HEK293T (cell line): ENCODE measurements around the gene TEDC1.
A peak's percentile ranks its signal among the peaks of the same experiment; 100 is the strongest.

Experiments
- CTCF ChIA-PET: fragments of 350-600 bp; formaldehyde crosslinking; extraction: SDS; loops from one replicate; lab custom pipeline; 2021; ENCODE audit warnings: antibody characterized with exemption, inconsistent platforms; lab: Yijun Ruan, JAX
- POLR2A ChIA-PET: fragments of 350-600 bp; formaldehyde crosslinking; extraction: SDS; loops from one replicate; lab custom pipeline; 2020; ENCODE audit warnings: antibody characterized with exemption, inconsistent platforms; lab: Yijun Ruan, JAX
- DNase-seq: peaks from one replicate; pipeline ENCODE4 v3.0.0; 2012; ENCODE audit warnings: mixed read lengths; ENCODE audit errors: extremely low spot score
- ARNT ChIP-seq: fragments of 450-650 bp; IDR thresholded peaks from 2 replicates; pipeline ENCODE4 v1.6.1; 2017; ENCODE audit warnings: mild to moderate bottlenecking
- BHLHE40 ChIP-seq: fragments of 450-650 bp; IDR thresholded peaks from 2 replicates; pipeline ENCODE4 v1.6.1; 2016; ENCODE audit warnings: mild to moderate bottlenecking, moderate library complexity, borderline replicate concordance
- CTBP1 ChIP-seq: fragments of 450-650 bp; IDR thresholded peaks from 2 replicates; pipeline ENCODE4 v1.6.1; 2016; ENCODE audit warnings: borderline replicate concordance
- ELF4 ChIP-seq: fragments of 450-650 bp; IDR thresholded peaks from 2 replicates; pipeline ENCODE4 v1.6.1; 2017; ENCODE audit warnings: antibody characterized with exemption
- FOXA1 ChIP-seq: fragments of 450-650 bp; IDR thresholded peaks from 2 replicates; pipeline ENCODE4 v1.6.1; 2016; ENCODE audit warnings: mild to moderate bottlenecking
- FOXK2 ChIP-seq: fragments of 450-650 bp; IDR thresholded peaks from 2 replicates; pipeline ENCODE4 v1.6.1; 2016; ENCODE audit warnings: mild to moderate bottlenecking
- FOXM1 ChIP-seq: fragments of 450-650 bp; IDR thresholded peaks from 2 replicates; pipeline ENCODE4 v1.6.1; 2017; ENCODE audit warnings: mild to moderate bottlenecking, borderline replicate concordance
- HDGF ChIP-seq: fragments of 450-650 bp; IDR thresholded peaks from 2 replicates; pipeline ENCODE4 v1.6.1; 2017; ENCODE audit warnings: antibody characterized with exemption, borderline replicate concordance
- L3MBTL2 ChIP-seq: fragments of 450-650 bp; conservative IDR thresholded peaks from 2 replicates; pipeline ENCODE4 v1.6.1; 2016; ENCODE audit warnings: mild to moderate bottlenecking
- LEF1 ChIP-seq: fragments of 450-650 bp; IDR thresholded peaks from 2 replicates; pipeline ENCODE4 v1.6.1; 2017; ENCODE audit warnings: mild to moderate bottlenecking, borderline replicate concordance
- NFRKB ChIP-seq: fragments of 450-650 bp; IDR thresholded peaks from 2 replicates; pipeline ENCODE4 v1.6.1; 2016; ENCODE audit warnings: mild to moderate bottlenecking, moderate library complexity
- PKNOX1 ChIP-seq: fragments of 450-650 bp; IDR thresholded peaks from 2 replicates; pipeline ENCODE4 v1.6.1; 2016
- SP1 ChIP-seq: fragments of 450-650 bp; IDR thresholded peaks from 2 replicates; pipeline ENCODE4 v1.6.1; 2017
- SUZ12 ChIP-seq: fragments of 450-650 bp; IDR thresholded peaks from 2 replicates; pipeline ENCODE4 v1.6.1; 2016; ENCODE audit warnings: mild to moderate bottlenecking
- TARDBP ChIP-seq: fragments of 450-650 bp; IDR thresholded peaks from 2 replicates; pipeline ENCODE4 v1.6.1; 2016
- ZNF384 ChIP-seq: fragments of 450-650 bp; IDR thresholded peaks from 2 replicates; pipeline ENCODE4 v1.6.1; 2016

TEDC1 gene

DNA sequence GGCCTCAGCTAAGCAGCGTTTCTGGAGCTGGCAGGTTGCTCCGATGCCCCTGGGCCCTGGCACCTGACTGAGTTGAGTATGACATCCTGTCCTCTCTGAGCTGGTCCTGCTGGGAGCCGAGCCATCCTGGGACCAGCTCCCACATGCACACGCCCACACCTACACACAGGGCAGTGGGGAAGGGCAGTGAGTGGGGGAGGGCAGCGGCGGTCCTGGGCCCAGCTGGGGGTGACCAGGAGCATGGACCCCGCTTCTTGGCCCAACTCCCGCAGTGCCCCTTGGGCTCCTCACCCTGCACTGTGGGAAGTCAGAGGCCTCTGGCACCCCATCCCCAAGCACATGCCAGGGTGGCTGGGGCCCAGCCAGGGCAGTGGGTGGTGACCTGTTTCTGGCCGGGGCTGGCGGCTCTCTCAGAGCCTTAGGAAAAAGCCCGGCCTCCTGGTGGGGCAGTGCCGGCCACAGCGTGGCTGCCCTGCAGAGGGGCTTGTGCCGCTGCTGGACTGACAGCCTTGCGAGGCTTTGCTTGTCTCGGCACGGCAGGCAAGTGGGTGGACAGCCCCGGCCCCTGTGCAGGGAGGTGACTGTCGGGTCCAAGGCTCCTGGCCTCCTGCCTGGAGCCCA, 22.3 kb upstream of the TEDC1 start:
- DNase-seq: no peak
- ChIA-PET POLR2A (no interaction called here), CTCF (interaction anchor here (4.2 kb wide), 1 partner anchor 12 kb away, joined by 23 read pairs; no protein-coding TSS in a partner anchor)
- no peak for TF ChIP-seq ZNF384
- no peak for TF ChIP-seq FOXK2

DNA sequence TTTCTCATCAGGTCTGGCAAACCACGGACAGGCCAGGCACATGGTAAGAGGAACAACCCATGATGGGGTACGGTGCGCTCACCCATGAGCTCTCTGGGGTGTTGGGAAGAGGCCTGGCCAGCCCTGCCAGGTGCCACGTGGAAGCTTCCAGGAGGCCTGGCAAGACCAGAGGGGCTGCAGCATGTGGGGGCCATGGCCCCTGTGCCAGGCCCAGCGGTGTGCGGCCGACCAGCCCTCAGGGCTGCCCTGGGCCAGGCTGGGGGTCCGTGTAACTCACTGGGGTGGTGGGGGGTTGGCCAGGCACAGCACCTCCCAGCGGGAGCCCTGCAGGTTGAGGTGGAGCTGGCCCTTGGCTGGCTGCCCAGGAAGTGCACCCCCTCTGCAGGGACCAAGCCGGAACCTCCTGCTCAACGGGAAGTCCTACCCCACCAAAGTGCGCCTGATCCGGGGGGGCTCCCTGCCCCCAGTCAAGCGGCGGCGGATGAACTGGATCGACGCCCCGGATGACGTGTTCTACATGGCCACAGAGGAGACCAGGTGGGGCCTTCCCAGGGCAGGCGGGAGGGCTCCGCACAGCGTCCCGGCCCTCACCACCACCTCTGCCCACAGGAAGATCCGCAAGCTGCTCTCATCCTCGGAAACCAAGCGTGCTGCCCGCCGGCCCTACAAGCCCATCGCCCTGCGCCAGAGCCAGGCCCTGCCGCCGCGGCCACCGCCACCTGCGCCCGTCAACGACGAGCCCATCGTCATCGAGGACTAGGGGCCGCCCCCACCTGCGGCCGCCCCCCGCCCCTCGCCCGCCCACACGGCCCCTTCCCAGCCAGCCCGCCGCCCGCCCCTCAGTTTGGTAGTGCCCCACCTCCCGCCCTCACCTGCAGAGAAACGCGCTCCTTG, 21.3 kb upstream of the TEDC1 start:
- ChIA-PET CTCF (interaction anchor here (1.8 to 4.2 kb wide), 4 partner anchors 11 to 29 kb away, joined by 5 to 23 read pairs (median 13); no protein-coding TSS in a partner anchor), POLR2A (interaction anchor here (1.1 to 1.2 kb wide), 2 partner anchors 61 to 75 kb away, joined by 3 to 4 read pairs; no protein-coding TSS in a partner anchor)
- no peak for TF ChIP-seq NFRKB
- no peak for TF ChIP-seq BHLHE40
- TF ChIP-seq CTBP1: no peak
- TF ChIP-seq FOXK2: no peak
- no peak for TF ChIP-seq ZNF384
- TF ChIP-seq SP1: no peak
- TF ChIP-seq L3MBTL2: no peak
- no peak for TF ChIP-seq SUZ12
- no peak for TF ChIP-seq ELF4
- no peak for DNase-seq

DNA sequence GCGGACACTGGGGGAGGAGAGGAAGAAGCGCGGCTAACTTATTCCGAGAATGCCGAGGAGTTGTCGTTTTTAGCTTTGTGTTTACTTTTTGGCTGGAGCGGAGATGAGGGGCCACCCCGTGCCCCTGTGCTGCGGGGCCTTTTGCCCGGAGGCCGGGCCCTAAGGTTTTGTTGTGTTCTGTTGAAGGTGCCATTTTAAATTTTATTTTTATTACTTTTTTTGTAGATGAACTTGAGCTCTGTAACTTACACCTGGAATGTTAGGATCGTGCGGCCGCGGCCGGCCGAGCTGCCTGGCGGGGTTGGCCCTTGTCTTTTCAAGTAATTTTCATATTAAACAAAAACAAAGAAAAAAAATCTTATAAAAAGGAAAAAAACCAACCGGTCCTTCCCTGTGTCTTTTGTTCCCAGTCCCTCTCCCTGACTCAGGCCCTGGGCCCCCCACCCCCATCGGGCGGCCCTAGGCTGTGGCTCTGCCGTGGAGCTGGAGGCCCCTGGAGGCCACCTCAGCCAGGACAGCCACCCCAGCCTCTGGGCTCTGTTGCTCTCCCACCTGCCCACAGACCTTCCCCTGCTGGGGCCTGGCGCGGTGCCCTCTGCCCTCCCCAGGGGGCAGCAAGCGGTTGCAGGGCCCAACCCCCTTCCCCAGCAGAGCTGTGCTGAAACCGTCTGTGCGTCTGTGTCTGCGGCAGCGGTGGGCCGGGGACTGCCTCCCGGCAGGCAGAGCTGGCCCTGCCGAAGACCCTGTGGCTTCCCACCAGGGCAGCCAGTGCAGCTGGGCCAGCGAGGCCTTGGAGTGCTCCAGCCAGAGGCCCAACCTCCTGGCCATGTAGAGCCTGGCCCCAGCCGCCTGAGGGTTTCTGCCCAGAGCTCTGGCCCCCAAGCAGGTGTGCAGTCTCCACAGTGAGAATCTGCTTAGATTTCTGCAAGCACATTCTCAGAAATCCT, 20.4 kb upstream of the TEDC1 start:
- ChIA-PET POLR2A (interaction anchor here (1.1 to 1.8 kb wide), 4 partner anchors 19 to 81 kb away, joined by 3 to 9 read pairs (median 4); no protein-coding TSS in a partner anchor), CTCF (interaction anchor here (1.7 to 4.2 kb wide), 5 partner anchors 10 to 29 kb away, joined by 5 to 23 read pairs (median 7); no protein-coding TSS in a partner anchor)
- TF ChIP-seq PKNOX1 (no peak), SUZ12 (no peak), BHLHE40 (no peak), NFRKB (no peak), LEF1 (no peak)
- no peak for DNase-seq

DNA sequence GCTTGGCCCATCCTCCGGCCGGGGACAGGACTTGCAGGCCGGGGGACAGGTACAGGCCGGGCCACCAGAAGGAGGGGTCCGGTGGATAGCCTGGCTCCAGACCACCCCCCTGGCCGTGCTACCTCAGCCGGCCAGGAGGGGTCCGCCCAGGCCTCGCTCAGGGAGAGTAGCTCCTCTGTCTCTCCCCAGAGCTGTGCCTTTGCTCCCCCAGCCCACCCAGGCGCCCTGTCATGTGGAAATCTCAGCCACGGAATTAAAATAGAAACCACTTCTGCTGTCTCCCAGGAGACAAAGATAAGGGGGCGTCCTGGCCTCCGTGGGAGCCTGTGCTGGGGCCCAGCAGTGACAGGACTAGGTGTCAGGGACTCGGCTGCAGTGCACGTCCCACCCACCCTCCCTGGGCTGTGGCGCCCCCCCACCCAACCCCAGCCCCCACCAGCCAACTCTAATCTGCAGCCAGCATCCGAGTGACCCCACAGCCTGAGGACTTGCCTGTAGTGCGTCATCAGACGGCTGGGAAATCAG, 19.7 kb upstream of the TEDC1 start:
- TF ChIP-seq L3MBTL2 (no peak), TARDBP (no peak), LEF1 (no peak), BHLHE40 (no peak), CTBP1 (no peak), ZNF384 (no peak), NFRKB (no peak), PKNOX1 (no peak), ARNT (no peak), FOXK2 (no peak), SUZ12 (no peak), ELF4 (no peak), FOXM1 (no peak), SP1 (no peak)
- ChIA-PET CTCF (interaction anchor here (1.7 to 4.2 kb wide), 5 partner anchors 10 to 28 kb away, joined by 5 to 23 read pairs (median 7); no protein-coding TSS in a partner anchor), POLR2A (interaction anchor here (1.2 to 1.8 kb wide), 3 partner anchors 18 to 81 kb away, joined by 3 to 9 read pairs (median 4); no protein-coding TSS in a partner anchor)
- DNase-seq: peak; percentile 42

- no peak for TF ChIP-seq SUZ12
- no peak for TF ChIP-seq NFRKB
- no peak for TF ChIP-seq CTBP1
- TF ChIP-seq FOXA1: no peak
- no peak for TF ChIP-seq PKNOX1
- no peak for TF ChIP-seq L3MBTL2
- TF ChIP-seq FOXM1: no peak
- no peak for TF ChIP-seq FOXK2
- TF ChIP-seq LEF1: no peak
- no peak for TF ChIP-seq HDGF
- TF ChIP-seq SP1: no peak
- no peak for TF ChIP-seq BHLHE40
- no peak for TF ChIP-seq ZNF384
- no peak for TF ChIP-seq ELF4
- TF ChIP-seq TARDBP: no peak
- no peak for TF ChIP-seq ARNT
- POLR2A ChIA-PET: interaction anchor here (0.8 to 1.8 kb wide), 3 partner anchors 9 to 82 kb away, joined by 3 to 9 read pairs (median 4); no protein-coding TSS in a partner anchor
- CTCF ChIA-PET: interaction anchor here (1.7 to 4.2 kb wide), 5 partner anchors 9 to 27 kb away, joined by 5 to 23 read pairs (median 7); no protein-coding TSS in a partner anchor
- DNase-seq: no peak
Observed at GRCh38 chr14:105471823-105472485, 19.1 kb upstream of the TEDC1 start.
